ENCODE results near the gene YOD1.

Gene YOD1

GRCh38 chr1:207025146-207025880 lies 25.7 kb downstream of the YOD1 start:
- TF ChIP-seq CTCF (IDR thresholded peaks at IDR 0.05; ENCODE audit: low read depth, low read length) = no peak
- no peak for DNase-seq (ENCODE audit: extremely low read depth, low read depth)

- no peak for DNase-seq (ENCODE audit: extremely low read depth, low read depth)
- TF ChIP-seq CTCF (IDR thresholded peaks at IDR 0.05; ENCODE audit: low read depth, low read length) = no peak
These were observed 26.5 kb downstream of the YOD1 start for GRCh38 chr1:207024202-207025145.

GRCh38 chr1:207022996-207023679 lies 27.9 kb downstream of the YOD1 start:
- no peak for TF ChIP-seq CTCF (IDR thresholded peaks at IDR 0.05; ENCODE audit: low read depth, low read length)
- no peak for DNase-seq (ENCODE audit: extremely low read depth, low read depth)

- DNase-seq (ENCODE audit: extremely low read depth, low read depth) = no peak
- TF ChIP-seq CTCF (IDR thresholded peaks at IDR 0.05; ENCODE audit: low read depth, low read length) = no peak
These were observed 29.0 kb downstream of the YOD1 start for GRCh38 chr1:207021876-207022596.

GRCh38 chr1:207021139-207021861 lies 29.7 kb downstream of the YOD1 start:
- no peak for TF ChIP-seq CTCF (IDR thresholded peaks at IDR 0.05; ENCODE audit: low read depth, low read length)

GRCh38 chr1:207020709-207021107 lies 30.3 kb downstream of the YOD1 start:
- DNase-seq (ENCODE audit: extremely low read depth, low read depth) = no peak
- TF ChIP-seq CTCF (IDR thresholded peaks at IDR 0.05; ENCODE audit: low read depth, low read length) = no peak

More at GRCh38 chr1:207021139-207021861, 29.7 kb downstream of the YOD1 start:
- DNase-seq (ENCODE audit: extremely low read depth, low read depth) = no peak
